ENCODE measurements around the gene RASSF4. TPM values are rescaled to one million over a fixed set of nuclear protein-coding genes. Genes with fewer than 3 reads are reported as not detected.

Gene RASSF4
- total RNA-seq, 1 donor from 2014 or later: 83.0 TPM

GRCh38 chr10:44988957-44989585 lies 29.5 kb downstream of the RASSF4 start:
- Histone ChIP-seq H3K9ac (ENCODE audit: low read length) (no peak overlapping the region), H3K4me3 (ENCODE audit: insufficient read depth, low read depth, low read length) (no peak overlapping the region), H3K4me2 (ENCODE audit: low read length) (no peak overlapping the region), H3K4me1 (ENCODE audit: insufficient read depth, low read length) (peaks cover 10% of the 10 kb centered on the region), H2AFZ (ENCODE audit: low read depth, low read length) (no peak overlapping the region), H3K9me3 (ENCODE audit: insufficient read depth, low read depth, low read length) (no peaks in the 10 kb centered on the region), H3K27me3 (ENCODE audit: insufficient read depth, low read length) (no peaks in the 10 kb centered on the region), H3K79me2 (ENCODE audit: insufficient read depth, low read length) (no peaks in the 10 kb centered on the region), H4K20me1 (ENCODE audit: insufficient read depth, low read length) (no peaks in the 10 kb centered on the region), H3K36me3 (ENCODE audit: insufficient read depth, low read length) (no peaks in the 10 kb centered on the region), H3K27ac (ENCODE audit: low read depth, low read length) (no peak overlapping the region)
- Mint-ChIP-seq H3K27ac (ENCODE audit: unreplicated experiment) (peak overlapping the region; percentile 11), H3K27me3 (ENCODE audit: low read depth, unreplicated experiment) (no peaks in the 10 kb centered on the region), H3K4me1 (ENCODE audit: low read depth, unreplicated experiment) (peaks cover 31% of the 10 kb centered on the region), H3K4me3 (ENCODE audit: unreplicated experiment) (no peak overlapping the region), H3K9me3 (ENCODE audit: unreplicated experiment) (peaks cover 2% of the 10 kb centered on the region), H3K36me3 (ENCODE audit: low read depth, unreplicated experiment) (peaks cover 43% of the 10 kb centered on the region)
- TF ChIP-seq EZH2 (IDR thresholded peaks at IDR 0.05; ENCODE audit: insufficient read depth, low read length): no peak
- TF ChIP-seq CTCF (IDR thresholded peaks at IDR 0.05; ENCODE audit: insufficient read depth, low read depth, low read length): no peak
- FAIRE-seq (no peak), DNase-seq (ENCODE audit: low read depth) (no peak)

DNA sequence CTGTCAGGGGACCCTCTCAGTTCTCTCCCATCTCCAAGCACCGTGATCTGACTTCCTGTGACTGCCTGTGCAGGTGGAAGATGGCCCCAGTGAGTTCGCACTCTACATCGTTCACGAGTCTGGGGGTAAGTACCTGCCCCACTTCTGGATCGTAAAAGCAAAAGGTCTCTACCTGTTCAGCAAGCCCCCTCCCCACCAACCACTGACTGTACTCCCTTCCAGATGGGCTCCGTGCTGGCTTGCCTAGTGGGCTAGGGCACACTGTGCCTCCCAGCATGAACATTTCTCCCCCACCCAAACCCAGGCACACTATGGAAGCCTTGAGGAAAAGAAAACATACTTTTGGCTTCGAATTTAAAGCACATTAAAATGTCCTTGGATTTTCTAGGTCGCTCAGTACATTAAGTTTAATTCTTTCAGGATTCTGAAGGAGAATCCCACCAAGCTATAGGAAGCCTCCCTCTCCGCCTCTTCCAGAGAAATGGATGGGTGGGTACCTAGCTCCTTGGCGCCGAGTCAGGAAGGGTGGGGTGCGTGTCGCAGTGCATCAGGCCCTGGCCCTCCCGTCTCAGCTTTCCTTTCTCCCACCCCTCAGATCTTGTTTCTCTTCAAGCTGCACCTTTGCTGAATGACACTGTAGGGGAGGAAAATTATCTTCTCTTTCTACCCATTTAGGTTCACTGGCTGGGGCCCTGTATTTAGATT lies 30.1 kb downstream of the RASSF4 start:
- no peak overlapping the region for H3K4me2 ChIP-seq (ENCODE audit: low read length)
- DNase-seq (ENCODE audit: low read depth) (no peak), FAIRE-seq (no peak)
- Mint-ChIP-seq H3K4me3 (ENCODE audit: unreplicated experiment) (no peak overlapping the region), H3K4me1 (ENCODE audit: low read depth, unreplicated experiment) (peaks cover 35% of the 10 kb centered on the region), H3K27me3 (ENCODE audit: low read depth, unreplicated experiment) (no peaks in the 10 kb centered on the region), H3K36me3 (ENCODE audit: low read depth, unreplicated experiment) (peaks cover 41% of the 10 kb centered on the region), H3K27ac (ENCODE audit: unreplicated experiment) (no peak overlapping the region), H3K9me3 (ENCODE audit: unreplicated experiment) (peaks cover 2% of the 10 kb centered on the region)
- no peaks in the 10 kb centered on the region for H3K79me2 ChIP-seq (ENCODE audit: insufficient read depth, low read length)
- no peaks in the 10 kb centered on the region for H4K20me1 ChIP-seq (ENCODE audit: insufficient read depth, low read length)
- H3K9me3 ChIP-seq (ENCODE audit: insufficient read depth, low read depth, low read length): no peaks in the 10 kb centered on the region
- H2AFZ ChIP-seq (ENCODE audit: low read depth, low read length): no peak overlapping the region
- no peak for TF ChIP-seq CTCF (IDR thresholded peaks at IDR 0.05; ENCODE audit: insufficient read depth, low read depth, low read length)
- TF ChIP-seq EZH2 (IDR thresholded peaks at IDR 0.05; ENCODE audit: insufficient read depth, low read length): no peak
- no peak overlapping the region for H3K9ac ChIP-seq (ENCODE audit: low read length)
- H3K4me3 ChIP-seq (ENCODE audit: insufficient read depth, low read depth, low read length): no peak overlapping the region
- no peaks in the 10 kb centered on the region for H3K27me3 ChIP-seq (ENCODE audit: insufficient read depth, low read length)
- no peak overlapping the region for H3K27ac ChIP-seq (ENCODE audit: low read depth, low read length)
- H3K4me1 ChIP-seq (ENCODE audit: insufficient read depth, low read length): peaks cover 10% of the 10 kb centered on the region
- no peaks in the 10 kb centered on the region for H3K36me3 ChIP-seq (ENCODE audit: insufficient read depth, low read length)

DNA sequence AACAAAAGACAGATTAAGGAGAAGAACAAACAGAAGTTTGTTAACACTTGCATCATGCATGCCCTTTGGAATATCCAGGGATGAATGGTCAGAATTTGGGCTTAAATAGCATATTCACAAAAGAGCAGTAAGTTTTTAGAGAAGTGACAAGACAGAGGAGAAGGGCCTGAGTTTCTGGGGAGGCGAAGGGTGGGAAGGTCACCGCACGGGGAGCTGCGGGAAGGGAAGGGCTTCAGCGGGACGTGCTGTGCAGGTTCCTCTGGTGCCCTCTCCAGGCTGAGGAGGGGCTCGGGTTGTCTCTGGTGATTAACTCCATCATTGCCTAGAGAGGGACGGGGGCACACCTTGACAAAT lies 30.7 kb downstream of the RASSF4 start:
- no peak for FAIRE-seq
- no peak overlapping the region for H3K4me3 ChIP-seq (ENCODE audit: insufficient read depth, low read depth, low read length)
- no peak overlapping the region for H3K27ac Mint-ChIP-seq (ENCODE audit: unreplicated experiment)
- H2AFZ ChIP-seq (ENCODE audit: low read depth, low read length): no peak overlapping the region
- no peaks in the 10 kb centered on the region for H3K9me3 ChIP-seq (ENCODE audit: insufficient read depth, low read depth, low read length)
- H3K4me1 Mint-ChIP-seq (ENCODE audit: low read depth, unreplicated experiment): peaks cover 30% of the 10 kb centered on the region
- peaks cover 37% of the 10 kb centered on the region for H3K36me3 Mint-ChIP-seq (ENCODE audit: low read depth, unreplicated experiment)
- H3K4me3 Mint-ChIP-seq (ENCODE audit: unreplicated experiment): peak overlapping the region; percentile 42
- no peak overlapping the region for H3K27ac ChIP-seq (ENCODE audit: low read depth, low read length)
- no peak for DNase-seq (ENCODE audit: low read depth)
- H3K27me3 ChIP-seq (ENCODE audit: insufficient read depth, low read length): no peaks in the 10 kb centered on the region
- no peak for TF ChIP-seq EZH2 (IDR thresholded peaks at IDR 0.05; ENCODE audit: insufficient read depth, low read length)
- TF ChIP-seq CTCF (IDR thresholded peaks at IDR 0.05; ENCODE audit: insufficient read depth, low read depth, low read length): peak; percentile 4
- no peaks in the 10 kb centered on the region for H4K20me1 ChIP-seq (ENCODE audit: insufficient read depth, low read length)
- no peak overlapping the region for H3K9ac ChIP-seq (ENCODE audit: low read length)
- H3K4me2 ChIP-seq (ENCODE audit: low read length): no peak overlapping the region
- H3K4me1 ChIP-seq (ENCODE audit: insufficient read depth, low read length): peaks cover 6% of the 10 kb centered on the region
- no peaks in the 10 kb centered on the region for H3K79me2 ChIP-seq (ENCODE audit: insufficient read depth, low read length)
- H3K36me3 ChIP-seq (ENCODE audit: insufficient read depth, low read length): no peaks in the 10 kb centered on the region
- H3K27me3 Mint-ChIP-seq (ENCODE audit: low read depth, unreplicated experiment): no peaks in the 10 kb centered on the region
- no peaks in the 10 kb centered on the region for H3K9me3 Mint-ChIP-seq (ENCODE audit: unreplicated experiment)

Data from astrocyte (in vitro differentiated cells and primary cell).